ENCODE measurements around the gene TMED6. TPM values are rescaled to one million over a fixed set of nuclear protein-coding genes. Genes with fewer than 3 reads are reported as not detected.

TMED6 gene
- total RNA-seq, 2 donors from 2014 or later = 3.6 to 6.0 TPM

DNA sequence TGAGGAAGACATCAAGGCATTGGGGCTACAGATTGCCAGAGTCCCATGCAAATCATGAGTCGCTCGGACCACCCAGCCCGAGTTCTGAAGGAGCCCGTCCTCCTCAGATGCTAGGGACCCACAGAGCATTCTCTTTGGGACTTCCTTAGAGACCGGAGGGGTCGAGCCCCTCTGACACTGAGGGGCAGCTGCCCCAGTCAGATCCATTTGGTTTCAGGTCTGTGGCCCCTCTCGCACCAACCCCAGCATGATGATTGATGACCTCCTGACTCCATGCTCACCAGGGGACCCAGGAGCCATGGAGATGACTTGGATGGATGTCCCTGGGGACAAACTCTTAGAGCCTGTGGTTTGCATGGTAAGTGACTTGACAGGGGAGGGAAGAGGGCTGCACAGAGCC, 29.2 kb downstream of the TMED6 start:
- no peak overlapping the region for H3K4me3 ChIP-seq
- intact Hi-C loops (cut with DNase I) = no loop called here
- no peak overlapping the region for H3K27ac ChIP-seq
- no peak for DNase-seq
- peaks cover 16% of the 10 kb centered on the region for H3K4me1 ChIP-seq
- H3K9me3 ChIP-seq = no peaks in the 10 kb centered on the region
- H3K36me3 ChIP-seq = peaks cover 36% of the 10 kb centered on the region
- no peaks in the 10 kb centered on the region for H3K27me3 ChIP-seq
- TF ChIP-seq, protein P1, sequence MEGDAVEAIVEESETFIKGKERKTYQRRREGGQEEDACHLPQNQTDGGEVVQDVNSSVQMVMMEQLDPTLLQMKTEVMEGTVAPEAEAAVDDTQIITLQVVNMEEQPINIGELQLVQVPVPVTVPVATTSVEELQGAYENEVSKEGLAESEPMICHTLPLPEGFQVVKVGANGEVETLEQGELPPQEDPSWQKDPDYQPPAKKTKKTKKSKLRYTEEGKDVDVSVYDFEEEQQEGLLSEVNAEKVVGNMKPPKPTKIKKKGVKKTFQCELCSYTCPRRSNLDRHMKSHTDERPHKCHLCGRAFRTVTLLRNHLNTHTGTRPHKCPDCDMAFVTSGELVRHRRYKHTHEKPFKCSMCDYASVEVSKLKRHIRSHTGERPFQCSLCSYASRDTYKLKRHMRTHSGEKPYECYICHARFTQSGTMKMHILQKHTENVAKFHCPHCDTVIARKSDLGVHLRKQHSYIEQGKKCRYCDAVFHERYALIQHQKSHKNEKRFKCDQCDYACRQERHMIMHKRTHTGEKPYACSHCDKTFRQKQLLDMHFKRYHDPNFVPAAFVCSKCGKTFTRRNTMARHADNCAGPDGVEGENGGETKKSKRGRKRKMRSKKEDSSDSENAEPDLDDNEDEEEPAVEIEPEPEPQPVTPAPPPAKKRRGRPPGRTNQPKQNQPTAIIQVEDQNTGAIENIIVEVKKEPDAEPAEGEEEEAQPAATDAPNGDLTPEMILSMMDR (IDR thresholded peaks at IDR 0.05) = no peak
- H3K9ac ChIP-seq (ENCODE audit: low read depth in 2 of 2, low read length in 2 of 2) = no peak overlapping the region

DNA sequence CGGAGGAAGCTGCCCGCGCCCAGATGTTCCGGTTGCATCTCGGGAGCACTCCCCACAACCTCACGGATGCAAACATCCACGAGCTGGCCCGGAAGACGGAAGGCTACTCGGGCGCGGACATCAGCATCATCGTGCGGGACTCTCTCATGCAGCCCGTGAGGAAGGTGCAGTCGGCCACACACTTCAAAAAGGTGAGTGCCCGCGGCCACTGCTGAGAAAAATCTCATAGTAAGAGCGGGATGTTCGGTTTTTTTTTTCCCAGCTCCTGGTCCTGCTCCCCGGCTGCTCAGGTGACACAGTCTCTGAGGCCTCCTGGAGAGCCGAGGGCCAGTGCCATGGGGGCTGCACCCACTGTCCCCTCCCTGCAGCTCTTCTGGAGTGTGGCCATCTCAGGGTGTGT, 30.5 kb downstream of the TMED6 start:
- Histone ChIP-seq H3K36me3 (peaks cover 44% of the 10 kb centered on the region), H3K27me3 (no peaks in the 10 kb centered on the region), H3K27ac (no peak overlapping the region), H3K4me3 (no peak overlapping the region), H3K9me3 (no peaks in the 10 kb centered on the region), H3K4me1 (peaks cover 9% of the 10 kb centered on the region), H3K9ac (ENCODE audit: low read depth in 2 of 2, low read length in 2 of 2) (no peak overlapping the region)
- intact Hi-C loops (cut with DNase I) = no loop called here
- TF ChIP-seq, protein P1 (IDR thresholded peaks at IDR 0.05) = no peak
- DNase-seq = no peak

DNA sequence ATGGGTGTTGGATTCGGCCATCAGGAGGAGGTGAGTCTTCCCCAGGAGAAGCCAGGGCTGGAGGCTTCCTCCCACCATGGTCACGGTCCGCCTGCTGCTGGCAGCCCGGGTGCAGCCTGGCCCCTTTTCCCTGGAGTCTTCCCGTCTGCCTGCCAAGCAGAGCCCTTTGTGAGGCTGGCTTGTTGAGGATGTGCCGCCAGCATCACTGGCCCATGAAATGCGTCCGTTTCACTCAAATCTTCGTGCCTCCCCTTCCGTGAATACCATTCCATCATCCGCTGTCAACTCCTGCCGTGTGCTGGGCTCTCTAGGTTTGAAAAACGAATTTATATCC, 30.9 kb downstream of the TMED6 start:
- intact Hi-C loops (cut with DNase I) = no loop called here
- no peak overlapping the region for H3K27ac ChIP-seq
- no peaks in the 10 kb centered on the region for H3K9me3 ChIP-seq
- peaks cover 5% of the 10 kb centered on the region for H3K4me1 ChIP-seq
- TF ChIP-seq, protein P1 (IDR thresholded peaks at IDR 0.05) = no peak
- no peak overlapping the region for H3K9ac ChIP-seq (ENCODE audit: low read depth in 2 of 2, low read length in 2 of 2)
- H3K4me3 ChIP-seq = no peak overlapping the region
- H3K27me3 ChIP-seq = no peaks in the 10 kb centered on the region
- H3K36me3 ChIP-seq = peaks cover 45% of the 10 kb centered on the region
- DNase-seq = no peak

DNA sequence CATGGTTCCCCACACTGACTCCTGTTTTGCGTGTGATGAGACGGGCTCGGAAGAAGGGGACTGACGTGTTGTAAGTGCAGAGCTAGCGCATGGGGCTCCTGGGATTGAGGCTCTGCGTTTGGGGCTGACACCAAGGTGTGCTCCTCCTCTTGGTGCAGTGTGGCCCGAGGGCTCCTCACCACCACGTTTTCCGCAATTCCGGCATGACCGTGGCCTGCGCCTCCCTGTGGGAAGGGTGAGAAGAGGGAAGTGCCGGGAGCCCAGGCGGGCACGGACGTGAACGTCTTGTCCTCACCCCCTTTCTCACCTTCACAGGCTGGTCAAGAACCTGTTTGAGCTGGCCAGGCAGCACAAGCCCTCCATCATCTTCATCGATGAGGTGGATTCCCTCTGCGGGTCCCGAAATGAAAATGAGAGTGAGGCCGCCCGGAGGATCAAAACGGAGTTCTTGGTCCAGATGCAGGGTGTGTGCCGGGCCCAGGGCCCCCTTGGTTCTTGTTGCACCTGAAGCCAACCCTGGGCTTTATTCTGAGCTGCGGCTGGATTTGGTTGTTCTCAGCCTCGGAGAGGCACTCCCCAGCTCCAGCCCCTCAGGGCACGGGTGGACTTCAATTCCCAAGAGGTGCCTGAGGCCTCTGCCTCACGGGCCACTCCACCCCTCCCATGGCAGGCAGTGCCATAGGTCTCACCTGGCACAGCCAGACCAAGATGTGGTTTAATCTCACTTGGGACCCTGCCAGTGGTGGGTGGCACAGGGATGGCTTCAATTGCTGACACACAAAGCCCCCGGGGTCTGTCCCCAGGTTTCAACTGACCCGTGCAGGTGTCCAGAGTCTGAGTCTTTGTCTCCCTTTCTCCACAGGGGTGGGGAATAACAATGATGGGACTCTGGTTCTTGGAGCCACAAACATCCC, 31.5 kb downstream of the TMED6 start:
- Histone ChIP-seq H3K36me3 (peaks cover 45% of the 10 kb centered on the region), H3K4me1 (peaks cover 4% of the 10 kb centered on the region), H3K27me3 (no peaks in the 10 kb centered on the region), H3K9ac (ENCODE audit: low read depth in 2 of 2, low read length in 2 of 2) (no peak overlapping the region), H3K27ac (no peak overlapping the region), H3K9me3 (no peaks in the 10 kb centered on the region), H3K4me3 (no peak overlapping the region)
- intact Hi-C loops (cut with DNase I) = loop anchor here (10.0 kb wide), 1 partner anchor 55 kb away; no protein-coding TSS in a partner anchor
- no peak for DNase-seq
- TF ChIP-seq, protein P1 (IDR thresholded peaks at IDR 0.05) = no peak

DNA sequence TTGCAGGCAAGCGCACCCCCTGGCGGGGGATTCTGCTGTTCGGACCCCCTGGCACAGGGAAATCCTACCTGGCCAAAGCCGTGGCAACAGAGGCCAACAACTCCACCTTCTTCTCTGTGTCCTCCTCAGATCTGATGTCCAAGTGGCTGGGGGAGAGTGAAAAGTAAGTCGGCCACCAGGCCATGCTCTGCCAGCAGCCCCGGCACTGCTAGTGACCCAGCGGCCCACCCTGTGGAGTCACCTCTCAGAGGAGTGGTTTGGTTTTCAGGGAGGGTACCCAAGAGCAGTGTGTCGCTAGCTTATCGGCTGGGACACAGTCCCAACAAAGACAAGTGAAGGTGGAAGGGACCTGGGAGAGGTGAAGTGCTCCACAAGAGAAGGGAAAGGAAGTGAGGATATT, 32.2 kb downstream of the TMED6 start:
- Histone ChIP-seq H3K9me3 (no peaks in the 10 kb centered on the region), H3K36me3 (peaks cover 45% of the 10 kb centered on the region), H3K4me3 (no peak overlapping the region), H3K9ac (ENCODE audit: low read depth in 2 of 2, low read length in 2 of 2) (no peak overlapping the region), H3K27ac (no peak overlapping the region), H3K4me1 (peaks cover 4% of the 10 kb centered on the region), H3K27me3 (no peaks in the 10 kb centered on the region)
- no peak for DNase-seq
- intact Hi-C loops (cut with DNase I) = loop anchor here (10.0 kb wide), 1 partner anchor 55 kb away; no protein-coding TSS in a partner anchor
- TF ChIP-seq, protein P1 (IDR thresholded peaks at IDR 0.05) = no peak
